Endodermal cell (in vitro differentiated cells): ENCODE results near the gene MIER1. TPM values are rescaled to one million over a fixed set of nuclear protein-coding genes. Genes with fewer than 3 reads are reported as not detected.

Source experiments
- DNase-seq: peaks from one replicate; pipeline ENCODE4 v3.0.0-alpha.2; 2017
- H3K27ac ChIP-seq: 2 replicates; pipeline ENCODE4 v1.5.1; 2013; ENCODE audit warnings: mild to moderate bottlenecking, low read depth, low read length, moderate library complexity
- H3K27me3 ChIP-seq: 2 replicates; pipeline ENCODE4 v1.6.1; 2013; ENCODE audit warnings: mild to moderate bottlenecking, low read length, moderate library complexity; ENCODE audit not compliant: insufficient read depth, control insufficient read depth, poor library complexity, severe bottlenecking
- H3K36me3 ChIP-seq: 2 replicates; pipeline ENCODE4 v1.7.0; 2013; ENCODE audit warnings: mild to moderate bottlenecking, low read length, moderate library complexity; ENCODE audit not compliant: control insufficient read depth, insufficient read depth
- H3K4me1 ChIP-seq: one replicate; pipeline ENCODE4 v1.7.0; 2013; ENCODE audit warnings: low read length; ENCODE audit not compliant: control insufficient read depth, insufficient read depth
- H3K4me3 ChIP-seq: 2 replicates; pipeline ENCODE4 v1.5.1; 2013; ENCODE audit warnings: mild to moderate bottlenecking, low read length, moderate library complexity
- H3K9ac ChIP-seq: 2 replicates; pipeline ENCODE4 v1.6.1; 2013; ENCODE audit warnings: mild to moderate bottlenecking, low read length, moderate library complexity; ENCODE audit not compliant: poor library complexity, severe bottlenecking; ENCODE audit errors: extremely low read depth
- H3K9me3 ChIP-seq: 2 replicates; pipeline ENCODE4 v1.6.1; 2013; ENCODE audit warnings: mild to moderate bottlenecking, low read length, moderate library complexity; ENCODE audit not compliant: control insufficient read depth
- H3K27ac Mint-ChIP-seq: 2 replicates; pipeline ENCODE4 v1.8.0; 2020; ENCODE audit warnings: mixed read lengths
- H3K27me3 Mint-ChIP-seq: 2 replicates; pipeline ENCODE4 v1.8.0; 2021; ENCODE audit warnings: mild to moderate bottlenecking, mixed read lengths; ENCODE audit not compliant: insufficient read depth
- H3K36me3 Mint-ChIP-seq: 2 replicates; pipeline ENCODE4 v1.8.0; 2020; ENCODE audit warnings: low read depth, mixed read lengths
- H3K4me1 Mint-ChIP-seq: 2 replicates; pipeline ENCODE4 v1.8.0; 2020; ENCODE audit warnings: mixed read lengths
- H3K4me3 Mint-ChIP-seq: 2 replicates; pipeline ENCODE4 v1.8.0; 2020; ENCODE audit warnings: mild to moderate bottlenecking, moderate library complexity, mixed read lengths
- H3K9me3 Mint-ChIP-seq: 2 replicates; pipeline ENCODE4 v1.8.0; 2020; ENCODE audit warnings: mild to moderate bottlenecking, mixed read lengths
- CTCF ChIP-seq: fragments of 200-600 bp; sonication (generic); conservative IDR thresholded peaks from 2 replicates; pipeline ENCODE4 v1.5.0; 2021; ENCODE audit warnings: antibody characterized with exemption, mild to moderate bottlenecking
- WGBS, 2 experiments: methylation state at CpG; one replicate each; pipeline versions ENCODE4 v1.1.5 to v1.1.7; 2013; ENCODE audit warnings: missing lambda C conversion rate in 2 of 2, mixed read lengths in 1 of 2; ENCODE audit not compliant: insufficient coverage in 1 of 2, insufficient read length in 1 of 2; 5-methylcytosine and 5-hydroxymethylcytosine counted together
- total RNA-seq, 2 donors: library from RNA; stranded (reverse); fragmentation: NEBNext Ultra II Directional in 1 of 2; extraction: Animal tissue kit (Norgen Biotek cat#: 25700) in 1 of 2; gene quantifications; 2 replicates in 1 of 2; 3 replicates in 1 of 2; pipeline ENCODE4 v1.2.1, GENCODE V29; 2021

MIER1 gene
- total RNA-seq, 2 donors from 2014 or later: 29.1 to 35.4 TPM

- Histone ChIP-seq H3K4me1 (no peaks in the 10 kb centered on the region), H3K27me3 (no peaks in the 10 kb centered on the region), H3K4me3 (peak overlapping the region; percentile 93), H3K36me3 (no peaks in the 10 kb centered on the region), H3K9ac (peak overlapping the region; percentile 77), H3K9me3 (no peaks in the 10 kb centered on the region), H3K27ac (peak overlapping the region; percentile 84)
- Mint-ChIP-seq H3K4me3 (peak overlapping the region; percentile 88), H3K36me3 (no peaks in the 10 kb centered on the region), H3K27ac (peak overlapping the region; percentile 92), H3K27me3 (no peaks in the 10 kb centered on the region), H3K9me3 (no peaks in the 10 kb centered on the region), H3K4me1 (peaks cover 26% of the 10 kb centered on the region)
- peak; percentile 99 for DNase-seq
- TF ChIP-seq CTCF: peak; percentile 53
- WGBS, 2 experiments: 0% methylated on average over 83 of the region's 83 CpGs; no CpG with 5 or more reads in 1 of the 2 experiments
These were observed 5.4 kb downstream of the MIER1 start for GRCh38 chr1:66929999-66930822.

GRCh38 chr1:66930823-66931174 is 6.0 kb downstream of the MIER1 start:
- peak overlapping the region; percentile 92 for H3K27ac Mint-ChIP-seq
- peak overlapping the region; percentile 88 for H3K4me3 Mint-ChIP-seq
- no peaks in the 10 kb centered on the region for H3K27me3 ChIP-seq
- no peaks in the 10 kb centered on the region for H3K27me3 Mint-ChIP-seq
- 0% methylated on average over 1 to 6 of the region's 6 CpGs for WGBS, 2 experiments
- H3K4me3 ChIP-seq: peak overlapping the region; percentile 93
- H3K4me1 ChIP-seq: no peaks in the 10 kb centered on the region
- no peaks in the 10 kb centered on the region for H3K36me3 ChIP-seq
- no peaks in the 10 kb centered on the region for H3K36me3 Mint-ChIP-seq
- peaks cover 26% of the 10 kb centered on the region for H3K4me1 Mint-ChIP-seq
- H3K27ac ChIP-seq: no peak overlapping the region
- no peaks in the 10 kb centered on the region for H3K9me3 Mint-ChIP-seq
- H3K9me3 ChIP-seq: no peaks in the 10 kb centered on the region
- peak overlapping the region; percentile 77 for H3K9ac ChIP-seq
- TF ChIP-seq CTCF: no peak
- DNase-seq: no peak

- no peak for TF ChIP-seq CTCF
- H3K27ac Mint-ChIP-seq: peak overlapping the region; percentile 49
- Histone ChIP-seq H3K4me3 (peak overlapping the region; percentile 93), H3K27ac (no peak overlapping the region), H3K9me3 (no peaks in the 10 kb centered on the region), H3K9ac (peak overlapping the region; percentile 77), H3K36me3 (no peaks in the 10 kb centered on the region), H3K4me1 (no peaks in the 10 kb centered on the region), H3K27me3 (no peaks in the 10 kb centered on the region)
- no peaks in the 10 kb centered on the region for H3K27me3 Mint-ChIP-seq
- H3K4me3 Mint-ChIP-seq: peak overlapping the region; percentile 88
- H3K36me3 Mint-ChIP-seq: peaks cover 2% of the 10 kb centered on the region
- DNase-seq: no peak
- H3K4me1 Mint-ChIP-seq: peaks cover 20% of the 10 kb centered on the region
- no peaks in the 10 kb centered on the region for H3K9me3 Mint-ChIP-seq
- WGBS, 2 experiments: 19 to 29% methylated on average over 3 to 4 of the region's 4 CpGs
These were observed 6.8 kb downstream of the MIER1 start for GRCh38 chr1:66931590-66931989.
